ENCODE measurements around the gene SLCO2A1. TPM values are rescaled to one million over a fixed set of nuclear protein-coding genes. Genes with fewer than 3 reads are reported as not detected.

SLCO2A1 gene
- total RNA-seq, 8 experiments from 2014 or later, result 0.16 to 9.0 (median 1.5) TPM

DNA sequence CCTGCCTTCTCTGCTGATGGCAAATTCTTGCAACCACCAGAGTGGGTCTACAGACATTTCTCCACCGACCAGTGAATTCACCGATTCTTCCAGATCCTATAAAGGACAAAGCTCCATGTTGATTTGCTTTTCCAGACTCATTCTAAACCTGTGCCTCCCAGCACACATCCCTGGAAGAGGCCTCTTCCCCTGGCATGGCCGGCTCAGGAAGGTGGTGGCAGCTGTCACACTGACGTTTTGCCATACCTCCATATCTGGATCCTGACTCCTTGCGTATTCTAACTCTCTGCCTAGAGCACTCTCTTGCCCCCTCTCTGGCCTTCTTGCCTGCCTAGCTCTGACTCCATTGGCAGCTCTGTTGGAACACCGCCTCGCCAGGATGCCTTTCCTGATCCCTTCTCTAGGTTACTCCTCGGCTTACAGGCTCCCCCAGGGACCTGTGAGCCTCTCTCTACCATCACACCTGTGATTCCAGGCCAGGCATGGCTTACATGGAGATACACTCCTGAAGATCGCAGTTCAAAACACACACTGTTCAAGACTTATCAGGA lies 31.0 kb downstream of the SLCO2A1 start:
- 66 to 100% (median 80%) methylated on average over 1 to 7 of the region's 9 CpGs; no CpG with 5 or more reads in 4 of the 10 experiments for WGBS, 10 experiments

DNA sequence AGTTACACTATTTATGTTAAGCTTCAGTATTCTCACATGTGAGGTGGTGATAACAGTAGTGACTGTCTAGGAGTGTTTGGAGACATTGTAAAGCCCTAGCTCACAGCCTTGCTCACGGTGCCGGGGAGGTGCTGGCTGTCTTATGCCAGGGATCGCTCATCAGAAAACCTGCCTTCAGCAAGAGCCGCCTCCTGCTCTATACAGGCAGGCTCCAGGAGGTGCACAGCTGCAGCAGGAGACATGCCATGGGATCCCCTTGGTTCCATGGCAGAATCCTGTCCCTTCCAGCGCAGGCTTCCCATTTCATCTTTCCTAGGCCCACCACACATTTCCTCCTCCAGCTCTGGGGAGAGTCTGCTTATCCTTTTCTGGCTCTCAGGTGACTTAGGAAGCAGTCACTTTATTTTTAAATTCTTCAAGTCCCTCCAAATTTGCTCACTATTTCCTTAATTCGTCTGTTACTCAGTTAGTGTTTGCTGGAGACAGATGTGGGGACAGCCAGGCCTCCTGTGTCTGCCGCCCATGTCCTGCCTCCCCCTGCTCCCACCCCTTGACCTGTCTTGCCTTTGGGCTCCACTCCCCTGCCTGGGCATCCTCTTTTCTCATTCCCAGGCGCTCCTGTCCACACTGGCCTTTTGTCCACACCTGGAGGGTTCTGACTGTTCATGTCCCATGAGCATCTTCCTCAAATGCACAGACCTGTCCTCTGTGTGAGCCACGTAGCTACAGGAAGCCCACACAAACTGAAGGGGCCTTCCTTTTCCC lies 31.7 kb downstream of the SLCO2A1 start:
- ATAC-seq (replicated peaks in 6 of 8), result no peak
- peaks cover 0 to 6% of the 10 kb centered on the region in 2 donors for H3K4me1 ChIP-seq (replicated peaks in 1 of 2)
- H3K27ac ChIP-seq, result no peak overlapping the region
- 75 to 100% (median 83%) methylated on average over 1 to 4 of the region's 9 CpGs; no CpG with 5 or more reads in 3 of the 10 experiments for WGBS, 10 experiments
- in situ Hi-C loops (cut with MboI; ENCODE audit: low pct_unique_long_range_greater_than_20kb in 2 of 9, low sequenced_read_pairs in 9 of 9, unreplicated experiment in 9 of 9), result no loop called here
- no peak overlapping the region for H3K4me3 ChIP-seq

More for the DNA sequence above, 31.0 kb downstream of the SLCO2A1 start:
- Histone ChIP-seq H3K27ac (no peak overlapping the region), H3K4me3 (no peak overlapping the region), H3K4me1 (replicated peaks in 1 of 2) (peaks cover 0 to 6% of the 10 kb centered on the region in 2 donors)
- in situ Hi-C loops (cut with MboI; ENCODE audit: low pct_unique_long_range_greater_than_20kb in 2 of 9, low sequenced_read_pairs in 9 of 9, unreplicated experiment in 9 of 9), result no loop called here
- ATAC-seq (replicated peaks in 6 of 8), result no peak

DNA sequence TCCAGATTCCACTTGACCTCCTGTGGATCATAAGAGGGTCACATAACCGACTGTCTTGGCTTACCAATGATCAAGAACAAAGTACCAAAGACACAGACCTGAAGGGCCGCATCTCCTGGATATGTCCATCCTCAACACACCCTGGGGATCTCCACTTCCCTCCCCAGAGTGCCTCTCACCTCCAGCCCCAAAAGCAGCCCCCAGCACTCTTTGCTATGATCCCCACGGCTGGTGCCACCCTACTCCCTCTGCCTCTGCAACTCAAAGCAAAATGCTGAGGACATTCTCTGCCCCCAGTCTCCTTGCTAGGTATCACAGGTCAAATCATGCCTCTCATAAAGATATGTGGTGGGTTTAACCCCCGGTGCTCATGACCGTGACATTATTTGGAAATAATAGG lies 32.7 kb downstream of the SLCO2A1 start:
- peaks cover 0 to under 1% of the 10 kb centered on the region in 2 donors for H3K4me1 ChIP-seq (replicated peaks in 1 of 2)
- WGBS, 10 experiments, result 80 to 100% (median 93%) methylated on average over 1 to 3 of the region's 5 CpGs; no CpG with 5 or more reads in 4 of the 10 experiments
- no peak overlapping the region for H3K27ac ChIP-seq
- in situ Hi-C loops (cut with MboI; ENCODE audit: low pct_unique_long_range_greater_than_20kb in 2 of 9, low sequenced_read_pairs in 9 of 9, unreplicated experiment in 9 of 9), result no loop called here
- ATAC-seq (replicated peaks in 6 of 8), result no peak
- no peak overlapping the region for H3K4me3 ChIP-seq

DNA sequence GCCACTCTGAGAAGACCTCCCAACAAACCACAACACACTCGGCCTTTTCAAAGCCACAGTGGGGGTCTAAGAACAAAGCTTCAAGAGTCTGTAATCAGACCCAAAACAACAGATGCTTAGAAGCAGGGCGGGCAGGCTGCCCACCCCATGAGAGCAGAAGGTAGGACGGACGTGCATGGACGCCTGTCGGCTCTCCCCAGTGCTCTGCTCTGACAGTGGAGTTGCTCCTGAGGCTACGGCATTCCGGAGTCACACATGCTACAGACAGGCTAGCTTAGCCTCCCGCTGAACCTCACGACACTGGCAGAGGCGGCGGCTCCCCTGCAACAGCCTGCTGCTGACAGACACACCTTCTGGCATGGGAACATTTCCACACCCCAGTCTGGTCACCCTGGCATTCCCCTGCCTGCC lies 33.5 kb downstream of the SLCO2A1 start:
- peak in 1 of 8 experiments; percentile 38 for ATAC-seq (replicated peaks in 6 of 8)
- Histone ChIP-seq H3K4me3 (no peak overlapping the region), H3K27ac (no peak overlapping the region), H3K4me1 (replicated peaks in 1 of 2) (no peaks in the 10 kb centered on the region)
- WGBS, 10 experiments, result 0 to 82% (median 50%) methylated on average over 1 to 3 of the region's 12 CpGs; no CpG with 5 or more reads in 5 of the 10 experiments
- in situ Hi-C loops (cut with MboI; ENCODE audit: low pct_unique_long_range_greater_than_20kb in 2 of 9, low sequenced_read_pairs in 9 of 9, unreplicated experiment in 9 of 9), result no loop called here

DNA sequence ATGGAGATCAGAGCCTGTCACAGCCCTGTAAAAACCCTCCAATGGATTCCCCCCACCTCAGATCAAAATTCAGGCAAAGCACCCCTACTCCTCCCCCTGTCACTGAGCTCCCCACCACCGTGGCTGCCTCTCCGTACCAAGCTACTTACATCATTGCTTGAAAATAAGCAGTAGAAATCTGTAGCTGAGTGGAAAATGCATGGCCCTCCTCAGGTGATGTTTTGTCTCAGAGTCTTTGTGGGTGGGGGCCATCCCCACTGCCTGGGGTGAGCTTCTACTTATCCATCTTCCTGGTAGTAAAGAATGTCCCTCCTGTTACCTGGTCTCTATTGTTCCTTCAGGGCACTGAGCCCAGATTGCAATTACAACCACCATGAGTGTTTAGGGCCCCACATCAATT lies 34.5 kb downstream of the SLCO2A1 start:
- no peaks in the 10 kb centered on the region for H3K4me1 ChIP-seq (replicated peaks in 1 of 2)
- WGBS, 10 experiments, result 57 to 100% (median 95%) methylated on average over 1 to 2 of the region's 2 CpGs; no CpG with 5 or more reads in 6 of the 10 experiments
- H3K27ac ChIP-seq, result no peak overlapping the region
- ATAC-seq (replicated peaks in 6 of 8), result no peak
- in situ Hi-C loops (cut with MboI; ENCODE audit: low pct_unique_long_range_greater_than_20kb in 2 of 9, low sequenced_read_pairs in 9 of 9, unreplicated experiment in 9 of 9), result no loop called here
- H3K4me3 ChIP-seq, result no peak overlapping the region

DNA sequence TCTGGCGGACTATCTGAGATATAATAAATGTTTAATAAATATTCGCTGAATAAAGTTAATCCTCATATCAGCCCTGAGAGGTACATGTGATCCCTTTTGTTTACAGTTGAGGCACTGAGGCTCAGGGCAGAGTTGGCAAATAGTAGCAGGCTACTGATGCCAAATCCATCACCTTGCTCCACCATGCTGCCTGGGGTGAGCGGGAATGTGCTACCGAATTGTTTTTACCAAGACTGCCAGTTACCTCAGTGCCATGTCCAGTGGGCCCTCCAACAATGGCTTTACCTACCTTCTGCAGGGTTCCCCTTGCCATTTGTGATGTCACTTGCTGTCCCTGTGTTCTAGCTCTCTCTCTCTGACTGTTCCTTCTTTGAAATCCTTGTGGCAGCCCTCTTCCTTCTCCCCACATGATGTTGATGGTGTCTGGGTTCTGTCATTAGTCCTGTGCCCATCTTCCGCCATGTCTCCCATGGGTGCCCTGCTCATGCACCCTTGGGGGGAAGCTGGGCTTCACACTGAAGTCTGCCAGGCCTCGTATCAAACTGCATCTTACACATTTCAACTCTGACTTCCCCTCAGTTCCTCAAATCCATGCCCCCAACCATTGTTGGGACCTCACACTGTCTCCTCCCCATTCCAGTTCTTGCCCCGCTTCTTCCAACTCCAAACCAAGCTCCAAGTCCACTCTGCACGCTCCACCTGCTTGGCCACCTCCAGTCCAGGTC lies 35.4 kb downstream of the SLCO2A1 start:
- WGBS, 10 experiments, result 20 to 100% (median 73%) methylated on average over 1 to 6 of the region's 8 CpGs
- Histone ChIP-seq H3K4me1 (replicated peaks in 1 of 2) (no peaks in the 10 kb centered on the region), H3K27ac (no peak overlapping the region), H3K4me3 (no peak overlapping the region)
- in situ Hi-C loops (cut with MboI; ENCODE audit: low pct_unique_long_range_greater_than_20kb in 2 of 9, low sequenced_read_pairs in 9 of 9, unreplicated experiment in 9 of 9), result no loop called here
- no peak for ATAC-seq (replicated peaks in 6 of 8)

DNA sequence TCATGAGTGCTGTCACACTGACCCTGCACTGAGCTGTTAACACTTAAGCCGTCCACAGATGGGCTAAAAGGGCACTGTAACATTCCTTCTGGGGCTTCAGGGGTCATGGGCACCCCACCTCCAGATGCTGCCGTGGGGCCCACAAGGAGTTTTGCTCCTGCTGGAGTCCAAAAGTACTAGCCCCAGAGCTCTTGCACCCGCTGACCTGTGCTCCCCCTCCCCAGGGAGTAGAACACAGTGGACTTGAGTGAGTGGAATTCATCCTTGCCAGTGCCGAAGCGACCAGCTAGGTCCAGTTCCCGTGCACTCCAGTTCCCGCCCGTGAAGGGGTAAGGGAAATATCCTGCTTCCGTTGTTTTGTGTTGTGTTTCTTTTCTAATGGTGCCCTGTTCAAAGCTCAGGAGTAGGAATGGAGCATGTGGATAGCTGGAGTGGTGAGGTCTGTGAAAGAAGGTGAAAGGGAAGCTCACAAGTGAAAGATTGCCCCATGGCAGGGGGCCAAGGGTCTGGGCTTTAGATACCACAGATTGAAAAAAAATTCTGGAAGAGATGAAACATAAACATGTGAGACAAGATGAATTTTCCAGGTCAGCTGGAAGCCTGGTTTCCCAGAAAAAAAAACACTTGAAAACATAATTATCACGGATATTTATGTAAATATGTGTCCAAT lies 36.6 kb downstream of the SLCO2A1 start:
- WGBS, 10 experiments, result 77 to 100% (median 86%) methylated on average over 1 to 9 of the region's 10 CpGs; no CpG with 5 or more reads in 1 of the 10 experiments
- H3K4me1 ChIP-seq (replicated peaks in 1 of 2), result no peaks in the 10 kb centered on the region
- no peak overlapping the region for H3K27ac ChIP-seq
- no peak for ATAC-seq (replicated peaks in 6 of 8)
- H3K4me3 ChIP-seq, result no peak overlapping the region
- in situ Hi-C loops (cut with MboI; ENCODE audit: low pct_unique_long_range_greater_than_20kb in 2 of 9, low sequenced_read_pairs in 9 of 9, unreplicated experiment in 9 of 9), result no loop called here

DNA sequence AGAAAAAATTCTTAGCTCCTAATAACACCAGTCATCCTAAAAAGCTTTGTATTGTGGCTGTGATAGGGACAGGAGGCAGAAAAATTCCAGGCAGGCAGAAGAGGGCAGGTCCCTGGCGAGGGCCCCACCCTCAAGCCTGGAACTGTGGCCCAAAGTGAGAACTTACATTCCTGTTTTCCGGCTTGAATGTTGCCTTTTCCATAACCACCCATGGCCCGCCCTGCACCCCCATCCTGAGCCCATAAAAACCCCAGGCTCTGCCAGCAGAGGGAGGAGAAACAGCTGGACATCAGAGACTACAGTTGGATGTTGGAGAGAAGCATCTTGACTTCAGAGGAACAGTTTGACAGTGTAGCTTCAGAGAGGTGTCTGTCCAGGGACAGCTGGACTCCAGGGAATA lies 37.3 kb downstream of the SLCO2A1 start:
- ATAC-seq (replicated peaks in 6 of 8), result peak in 3 of 8 experiments; percentile 83 to 92 (median 84)
- 4 to 75% (median 69%) methylated on average over 1 to 3 of the region's 3 CpGs; no CpG with 5 or more reads in 5 of the 10 experiments for WGBS, 10 experiments
- in situ Hi-C loops (cut with MboI; ENCODE audit: low pct_unique_long_range_greater_than_20kb in 2 of 9, low sequenced_read_pairs in 9 of 9, unreplicated experiment in 9 of 9), result no loop called here
- H3K4me1 ChIP-seq (replicated peaks in 1 of 2), result no peaks in the 10 kb centered on the region
- H3K4me3 ChIP-seq, result no peak overlapping the region
- H3K27ac ChIP-seq, result no peak overlapping the region

DNA sequence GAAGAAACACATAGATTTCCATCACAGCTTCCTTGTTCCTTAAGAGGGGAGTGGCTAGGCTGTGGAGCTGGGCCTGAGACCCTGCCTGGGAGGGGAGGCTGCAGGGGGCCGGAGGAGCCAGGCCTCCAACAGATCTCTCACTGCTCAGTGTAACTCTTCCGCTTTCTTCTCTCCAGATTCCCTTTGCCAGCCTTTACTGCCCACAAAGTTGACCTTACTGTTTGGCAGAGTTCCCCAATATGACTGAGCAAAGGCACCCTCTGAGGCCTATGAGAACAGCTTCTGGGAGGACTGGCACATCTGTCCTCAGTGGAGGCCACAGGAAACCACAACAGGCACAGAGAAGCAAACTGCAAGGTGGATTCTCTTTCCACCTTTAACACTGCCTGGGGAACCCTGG lies 38.1 kb downstream of the SLCO2A1 start:
- WGBS, 10 experiments, result 100% methylated on average over 1 of the region's 2 CpGs; no CpG with 5 or more reads in 9 of the 10 experiments
- in situ Hi-C loops (cut with MboI; ENCODE audit: low pct_unique_long_range_greater_than_20kb in 2 of 9, low sequenced_read_pairs in 9 of 9, unreplicated experiment in 9 of 9), result no loop called here
- Histone ChIP-seq H3K27ac (no peak overlapping the region), H3K4me1 (replicated peaks in 1 of 2) (no peaks in the 10 kb centered on the region), H3K4me3 (no peak overlapping the region)
- no peak for ATAC-seq (replicated peaks in 6 of 8)

DNA sequence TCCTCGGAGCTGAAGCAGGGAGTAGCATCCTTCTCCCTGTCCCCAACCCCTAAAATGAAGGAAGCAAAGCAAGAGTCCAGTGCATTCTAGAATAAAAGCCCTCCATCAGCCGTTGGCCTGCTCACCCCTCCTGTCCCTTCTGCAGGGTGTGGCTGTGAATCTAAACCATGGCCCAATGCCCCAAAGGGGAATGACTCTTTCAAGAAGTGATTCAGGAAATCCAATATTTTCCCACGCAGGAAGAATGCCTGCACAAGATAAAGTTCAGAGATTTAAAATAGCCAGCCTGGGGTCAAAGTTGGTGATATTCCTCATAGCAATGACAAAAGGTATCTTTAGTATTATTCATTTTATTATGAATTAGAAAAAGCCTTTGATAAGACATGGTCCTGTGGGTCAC lies 38.5 kb downstream of the SLCO2A1 start:
- ATAC-seq (replicated peaks in 6 of 8), result peak in 3 of 8 experiments; percentile 27 to 51 (median 36)
- WGBS, 10 experiments, result 6 to 94% (median 64%) methylated on average over 2 to 3 of the region's 3 CpGs; no CpG with 5 or more reads in 3 of the 10 experiments
- Histone ChIP-seq H3K4me3 (no peak overlapping the region), H3K4me1 (replicated peaks in 1 of 2) (no peaks in the 10 kb centered on the region), H3K27ac (no peak overlapping the region)
- in situ Hi-C loops (cut with MboI; ENCODE audit: low pct_unique_long_range_greater_than_20kb in 2 of 9, low sequenced_read_pairs in 9 of 9, unreplicated experiment in 9 of 9), result no loop called here

DNA sequence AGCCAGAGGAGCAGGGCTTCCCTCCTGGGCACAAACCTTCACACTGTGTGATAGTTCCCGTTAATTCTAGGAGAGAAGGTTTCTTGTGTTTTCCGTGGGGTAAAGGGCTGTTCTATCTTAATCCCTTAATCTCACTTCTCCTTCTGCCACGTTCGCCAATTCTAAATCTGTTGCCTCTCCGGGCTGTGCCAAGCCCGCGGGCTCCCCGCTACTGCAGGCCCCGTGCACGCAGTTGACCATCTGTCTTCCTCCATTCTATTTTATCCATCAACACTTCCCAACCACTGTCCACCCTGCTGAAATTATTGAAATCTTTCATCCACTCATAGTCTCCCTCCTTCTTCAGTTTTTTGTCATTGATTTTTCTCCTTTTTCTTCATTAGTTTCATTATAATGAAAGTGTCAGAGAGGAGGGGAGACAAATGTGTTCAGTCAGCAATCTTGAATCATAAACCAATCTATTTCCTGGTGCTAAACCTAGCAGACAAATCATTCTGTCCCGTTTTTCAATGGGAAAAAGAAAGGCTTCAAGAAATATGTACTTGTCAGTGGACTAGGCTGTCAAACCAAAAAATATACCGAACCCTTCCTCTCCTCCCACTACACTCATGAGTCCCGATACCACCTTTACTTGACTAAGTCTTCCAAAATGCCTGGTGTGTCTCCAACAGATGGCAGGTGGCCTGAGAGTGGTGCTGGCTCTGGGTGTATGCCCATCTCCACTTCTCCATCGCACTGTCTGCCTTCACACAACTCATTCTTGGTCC lies 39.6 kb downstream of the SLCO2A1 start:
- 76 to 98% (median 90%) methylated on average over 6 to 13 of the region's 14 CpGs for WGBS, 10 experiments
- no peak overlapping the region for H3K4me3 ChIP-seq
- no peak for ATAC-seq (replicated peaks in 6 of 8)
- H3K4me1 ChIP-seq (replicated peaks in 1 of 2), result no peaks in the 10 kb centered on the region
- in situ Hi-C loops (cut with MboI; ENCODE audit: low pct_unique_long_range_greater_than_20kb in 2 of 9, low sequenced_read_pairs in 9 of 9, unreplicated experiment in 9 of 9), result no loop called here
- H3K27ac ChIP-seq, result no peak overlapping the region

DNA sequence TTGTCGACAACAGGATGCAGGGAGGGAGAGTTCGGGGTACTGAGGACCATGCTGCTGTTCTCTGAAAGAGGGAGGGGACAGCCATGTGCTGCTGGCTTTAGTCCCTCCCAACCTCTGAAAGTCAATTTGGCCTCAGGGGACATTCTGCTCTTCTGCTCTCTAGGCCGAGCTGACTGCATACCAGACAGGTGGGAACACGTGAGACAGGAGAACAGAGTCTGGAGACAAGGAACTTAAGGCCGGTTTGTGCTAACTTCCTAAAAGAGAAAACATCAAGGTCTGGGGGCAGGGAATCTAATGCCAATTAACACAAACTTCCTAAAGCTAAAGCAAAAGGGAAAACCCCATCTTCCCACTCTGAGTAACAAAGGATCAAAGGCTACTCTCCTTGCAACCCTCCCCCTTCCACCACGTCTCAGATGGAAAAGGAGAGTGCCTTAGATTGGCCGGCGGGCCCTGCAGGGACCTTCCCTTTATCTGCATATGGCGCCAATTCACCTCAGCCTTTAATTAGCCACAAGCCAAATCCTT lies 41.0 kb downstream of the SLCO2A1 start:
- in situ Hi-C loops (cut with MboI; ENCODE audit: low pct_unique_long_range_greater_than_20kb in 2 of 9, low sequenced_read_pairs in 9 of 9, unreplicated experiment in 9 of 9), result no loop called here
- no peak overlapping the region for H3K27ac ChIP-seq
- H3K4me1 ChIP-seq (replicated peaks in 1 of 2), result no peaks in the 10 kb centered on the region
- WGBS, 10 experiments, result 27 to 87% (median 40%) methylated on average over 1 to 8 of the region's 9 CpGs
- H3K4me3 ChIP-seq, result no peak overlapping the region
- peak in 1 of 8 experiments; percentile 4 for ATAC-seq (replicated peaks in 6 of 8)
